SU-DHL-6 (cell line): ENCODE results near the gene ITGA1.

ENCODE experiments used
- CTCF ChIP-seq: fragments of 200-600 bp; sonication (generic); IDR thresholded peaks from one replicate; pipeline ENCODE4 v1.5.1; 2017; ENCODE audit warnings: antibody characterized with exemption, mild to moderate bottlenecking, low read length, moderate library complexity; ENCODE audit not compliant: insufficient read depth, poor library complexity, severe bottlenecking
- EZH2phosphoT487 ChIP-seq: fragments of 200-600 bp; sonication (generic), shearing (Covaris generic); conservative IDR thresholded peaks from 2 replicates; pipeline ENCODE4 v1.6.1; 2018; ENCODE audit warnings: mild to moderate bottlenecking, antibody characterized with exemption, low read length, moderate library complexity, mixed read lengths

GRCh38 chr5:52990528-52990925 is 202.8 kb downstream of the ITGA1 start:
- no peak for TF ChIP-seq CTCF
- TF ChIP-seq EZH2phosphoT487: no peak
